Activated naive CD4-positive, alpha-beta T cell treated with anti-CD3 and anti-CD28 coated beads, Interleukin-2, amount 50 U/mL, for 24 hours (primary cell): ENCODE measurements around the gene ENTREP1.

Source experiments
- H3K27ac Mint-ChIP-seq: one replicate; pipeline ENCODE4 v1.8.0; 2021; ENCODE audit warnings: mild to moderate bottlenecking, mixed read lengths
- H3K27me3 Mint-ChIP-seq: one replicate; pipeline ENCODE4 v1.8.0; 2021; ENCODE audit warnings: mixed read lengths
- H3K36me3 Mint-ChIP-seq: one replicate; pipeline ENCODE4 v1.8.0; 2021; ENCODE audit warnings: mixed read lengths
- H3K4me1 Mint-ChIP-seq: one replicate; pipeline ENCODE4 v1.8.0; 2021; ENCODE audit warnings: mixed read lengths
- H3K4me3 Mint-ChIP-seq: one replicate; pipeline ENCODE4 v1.8.0; 2021; ENCODE audit warnings: mild to moderate bottlenecking, mixed read lengths
- H3K9me3 Mint-ChIP-seq: one replicate; pipeline ENCODE4 v1.8.0; 2021; ENCODE audit warnings: mixed read lengths

ENTREP1 gene

GRCh38 chr9:69377981-69378380 is 53.0 kb downstream of the ENTREP1 start:
- H3K36me3 Mint-ChIP-seq = no peaks in the 10 kb centered on the region
- H3K27me3 Mint-ChIP-seq = peaks cover 10% of the 10 kb centered on the region
- no peaks in the 10 kb centered on the region for H3K4me1 Mint-ChIP-seq
- no peak overlapping the region for H3K27ac Mint-ChIP-seq
- H3K4me3 Mint-ChIP-seq = no peak overlapping the region
- H3K9me3 Mint-ChIP-seq = no peaks in the 10 kb centered on the region

GRCh38 chr9:69379270-69379982 is 54.4 kb downstream of the ENTREP1 start:
- Mint-ChIP-seq H3K9me3 (no peaks in the 10 kb centered on the region), H3K4me1 (no peaks in the 10 kb centered on the region), H3K36me3 (no peaks in the 10 kb centered on the region), H3K27me3 (peaks cover 11% of the 10 kb centered on the region), H3K4me3 (no peak overlapping the region), H3K27ac (no peak overlapping the region)

- Mint-ChIP-seq H3K27ac (no peak overlapping the region), H3K4me3 (no peak overlapping the region), H3K4me1 (no peaks in the 10 kb centered on the region), H3K36me3 (no peaks in the 10 kb centered on the region), H3K9me3 (no peaks in the 10 kb centered on the region), H3K27me3 (peaks cover 8% of the 10 kb centered on the region)
These were observed 55.3 kb downstream of the ENTREP1 start for GRCh38 chr9:69380301-69380700.

GRCh38 chr9:69380811-69381210 is 55.8 kb downstream of the ENTREP1 start:
- no peak overlapping the region for H3K4me3 Mint-ChIP-seq
- H3K27me3 Mint-ChIP-seq = peaks cover 8% of the 10 kb centered on the region
- H3K36me3 Mint-ChIP-seq = no peaks in the 10 kb centered on the region
- no peaks in the 10 kb centered on the region for H3K9me3 Mint-ChIP-seq
- H3K27ac Mint-ChIP-seq = no peak overlapping the region
- H3K4me1 Mint-ChIP-seq = no peaks in the 10 kb centered on the region

- Mint-ChIP-seq H3K27ac (no peak overlapping the region), H3K9me3 (no peaks in the 10 kb centered on the region), H3K36me3 (no peaks in the 10 kb centered on the region), H3K4me3 (no peak overlapping the region), H3K4me1 (no peaks in the 10 kb centered on the region), H3K27me3 (peaks cover 8% of the 10 kb centered on the region)
These were observed 57.1 kb downstream of the ENTREP1 start for GRCh38 chr9:69382135-69382534.

- no peak overlapping the region for H3K4me3 Mint-ChIP-seq
- no peaks in the 10 kb centered on the region for H3K4me1 Mint-ChIP-seq
- H3K27me3 Mint-ChIP-seq = peaks cover 8% of the 10 kb centered on the region
- H3K9me3 Mint-ChIP-seq = no peaks in the 10 kb centered on the region
- H3K36me3 Mint-ChIP-seq = no peaks in the 10 kb centered on the region
- H3K27ac Mint-ChIP-seq = no peak overlapping the region
These were observed 60.6 kb downstream of the ENTREP1 start for GRCh38 chr9:69385581-69386033.

- no peaks in the 10 kb centered on the region for H3K9me3 Mint-ChIP-seq
- no peaks in the 10 kb centered on the region for H3K4me1 Mint-ChIP-seq
- no peaks in the 10 kb centered on the region for H3K36me3 Mint-ChIP-seq
- no peak overlapping the region for H3K27ac Mint-ChIP-seq
- peaks cover 6% of the 10 kb centered on the region for H3K27me3 Mint-ChIP-seq
- H3K4me3 Mint-ChIP-seq = no peak overlapping the region
These were observed 61.6 kb downstream of the ENTREP1 start for GRCh38 chr9:69386651-69387050.

- Mint-ChIP-seq H3K27me3 (peaks cover 8% of the 10 kb centered on the region), H3K4me1 (no peaks in the 10 kb centered on the region), H3K27ac (no peak overlapping the region), H3K36me3 (no peaks in the 10 kb centered on the region), H3K4me3 (no peak overlapping the region), H3K9me3 (no peaks in the 10 kb centered on the region)
These were observed 63.6 kb downstream of the ENTREP1 start for GRCh38 chr9:69388596-69388995.

- Mint-ChIP-seq H3K27me3 (peaks cover 6% of the 10 kb centered on the region), H3K36me3 (no peaks in the 10 kb centered on the region)
These were observed 64.5 kb downstream of the ENTREP1 start for GRCh38 chr9:69389437-69389995.

GRCh38 chr9:69391487-69391886 is 66.5 kb downstream of the ENTREP1 start:
- Mint-ChIP-seq H3K27ac (no peak overlapping the region), H3K4me3 (no peak overlapping the region), H3K27me3 (peaks cover 6% of the 10 kb centered on the region), H3K36me3 (no peaks in the 10 kb centered on the region), H3K4me1 (no peaks in the 10 kb centered on the region), H3K9me3 (no peaks in the 10 kb centered on the region)

More at GRCh38 chr9:69389437-69389995, 64.5 kb downstream of the ENTREP1 start:
- H3K4me1 Mint-ChIP-seq = no peaks in the 10 kb centered on the region
- H3K27ac Mint-ChIP-seq = no peak overlapping the region
- no peaks in the 10 kb centered on the region for H3K9me3 Mint-ChIP-seq
- no peak overlapping the region for H3K4me3 Mint-ChIP-seq

- H3K36me3 Mint-ChIP-seq = no peaks in the 10 kb centered on the region
- H3K27ac Mint-ChIP-seq = no peak overlapping the region
- no peaks in the 10 kb centered on the region for H3K4me1 Mint-ChIP-seq
- no peaks in the 10 kb centered on the region for H3K9me3 Mint-ChIP-seq
- H3K4me3 Mint-ChIP-seq = no peak overlapping the region
- peaks cover 6% of the 10 kb centered on the region for H3K27me3 Mint-ChIP-seq
These were observed 66.9 kb downstream of the ENTREP1 start for GRCh38 chr9:69391946-69392345.

GRCh38 chr9:69392826-69393225 is 67.8 kb downstream of the ENTREP1 start:
- H3K27ac Mint-ChIP-seq = no peak overlapping the region
- peaks cover 6% of the 10 kb centered on the region for H3K27me3 Mint-ChIP-seq
- no peaks in the 10 kb centered on the region for H3K4me1 Mint-ChIP-seq
- H3K4me3 Mint-ChIP-seq = no peak overlapping the region
- no peaks in the 10 kb centered on the region for H3K9me3 Mint-ChIP-seq
- H3K36me3 Mint-ChIP-seq = no peaks in the 10 kb centered on the region

- H3K36me3 Mint-ChIP-seq = no peaks in the 10 kb centered on the region
- H3K4me3 Mint-ChIP-seq = no peak overlapping the region
- H3K27ac Mint-ChIP-seq = no peak overlapping the region
- H3K9me3 Mint-ChIP-seq = no peaks in the 10 kb centered on the region
- no peaks in the 10 kb centered on the region for H3K4me1 Mint-ChIP-seq
- peaks cover 4% of the 10 kb centered on the region for H3K27me3 Mint-ChIP-seq
These were observed 68.4 kb downstream of the ENTREP1 start for GRCh38 chr9:69393425-69393824.

- peaks cover 2% of the 10 kb centered on the region for H3K27me3 Mint-ChIP-seq
- no peak overlapping the region for H3K4me3 Mint-ChIP-seq
- no peaks in the 10 kb centered on the region for H3K4me1 Mint-ChIP-seq
- no peak overlapping the region for H3K27ac Mint-ChIP-seq
- no peaks in the 10 kb centered on the region for H3K9me3 Mint-ChIP-seq
- H3K36me3 Mint-ChIP-seq = no peaks in the 10 kb centered on the region
These were observed 70.7 kb downstream of the ENTREP1 start for GRCh38 chr9:69395718-69396117.

GRCh38 chr9:69396759-69397158 is 71.7 kb downstream of the ENTREP1 start:
- H3K4me1 Mint-ChIP-seq = no peaks in the 10 kb centered on the region
- no peak overlapping the region for H3K27ac Mint-ChIP-seq
- H3K4me3 Mint-ChIP-seq = no peak overlapping the region
- H3K27me3 Mint-ChIP-seq = peaks cover 2% of the 10 kb centered on the region
- H3K9me3 Mint-ChIP-seq = no peaks in the 10 kb centered on the region
- H3K36me3 Mint-ChIP-seq = no peaks in the 10 kb centered on the region

GRCh38 chr9:69397384-69398214 is 72.6 kb downstream of the ENTREP1 start:
- Mint-ChIP-seq H3K27ac (no peak overlapping the region), H3K4me1 (no peaks in the 10 kb centered on the region), H3K9me3 (no peaks in the 10 kb centered on the region), H3K4me3 (no peak overlapping the region), H3K36me3 (no peaks in the 10 kb centered on the region), H3K27me3 (no peaks in the 10 kb centered on the region)
